Measurements from ENCODE around the gene PTPRU. TPM values are rescaled to one million over a fixed set of nuclear protein-coding genes. Genes with fewer than 3 reads are reported as not detected.

The PTPRU gene
- total RNA-seq, 1 donor from 2014 or later, result 3.5 TPM

GRCh38 chr1:29258976-29259801 is 22.9 kb downstream of the PTPRU start:
- DNase-seq (ENCODE audit: extremely low spot score, unreplicated experiment), result no peak
- H3K27ac Mint-ChIP-seq (ENCODE audit: unreplicated experiment), result no peak overlapping the region
- no peak for TF ChIP-seq CTCF (IDR thresholded peaks at IDR 0.05)
- no peaks in the 10 kb centered on the region for H3K9me3 Mint-ChIP-seq (ENCODE audit: unreplicated experiment)
- peaks cover 3% of the 10 kb centered on the region for H3K36me3 Mint-ChIP-seq (ENCODE audit: unreplicated experiment)
- peak overlapping the region; percentile 55 for H3K4me3 Mint-ChIP-seq (ENCODE audit: unreplicated experiment)
- peaks cover 4% of the 10 kb centered on the region for H3K27me3 Mint-ChIP-seq (ENCODE audit: unreplicated experiment)
- peaks cover 23% of the 10 kb centered on the region for H3K4me1 Mint-ChIP-seq (ENCODE audit: unreplicated experiment)

GRCh38 chr1:29259802-29260441 is 23.6 kb downstream of the PTPRU start:
- H3K27ac Mint-ChIP-seq (ENCODE audit: unreplicated experiment), result no peak overlapping the region

GRCh38 chr1:29260531-29260930 is 24.2 kb downstream of the PTPRU start:
- no peak for DNase-seq (ENCODE audit: extremely low spot score, unreplicated experiment)
- H3K9me3 Mint-ChIP-seq (ENCODE audit: unreplicated experiment), result no peaks in the 10 kb centered on the region
- peaks cover 4% of the 10 kb centered on the region for H3K27me3 Mint-ChIP-seq (ENCODE audit: unreplicated experiment)
- no peak overlapping the region for H3K27ac Mint-ChIP-seq (ENCODE audit: unreplicated experiment)
- TF ChIP-seq CTCF (IDR thresholded peaks at IDR 0.05), result no peak
- peaks cover 26% of the 10 kb centered on the region for H3K4me1 Mint-ChIP-seq (ENCODE audit: unreplicated experiment)
- H3K36me3 Mint-ChIP-seq (ENCODE audit: unreplicated experiment), result peaks cover 3% of the 10 kb centered on the region
- H3K4me3 Mint-ChIP-seq (ENCODE audit: unreplicated experiment), result no peak overlapping the region

More at GRCh38 chr1:29259802-29260441, 23.6 kb downstream of the PTPRU start:
- Mint-ChIP-seq H3K9me3 (ENCODE audit: unreplicated experiment) (no peaks in the 10 kb centered on the region), H3K36me3 (ENCODE audit: unreplicated experiment) (peaks cover 3% of the 10 kb centered on the region), H3K4me1 (ENCODE audit: unreplicated experiment) (peaks cover 25% of the 10 kb centered on the region), H3K27me3 (ENCODE audit: unreplicated experiment) (peaks cover 4% of the 10 kb centered on the region), H3K4me3 (ENCODE audit: unreplicated experiment) (peak overlapping the region; percentile 56)
- no peak for DNase-seq (ENCODE audit: extremely low spot score, unreplicated experiment)
- TF ChIP-seq CTCF (IDR thresholded peaks at IDR 0.05), result no peak

GRCh38 chr1:29264773-29265389 is 28.6 kb downstream of the PTPRU start:
- Mint-ChIP-seq H3K4me3 (ENCODE audit: unreplicated experiment) (no peak overlapping the region), H3K4me1 (ENCODE audit: unreplicated experiment) (peaks cover 9% of the 10 kb centered on the region), H3K27ac (ENCODE audit: unreplicated experiment) (no peak overlapping the region), H3K9me3 (ENCODE audit: unreplicated experiment) (no peaks in the 10 kb centered on the region), H3K27me3 (ENCODE audit: unreplicated experiment) (peaks cover 16% of the 10 kb centered on the region), H3K36me3 (ENCODE audit: unreplicated experiment) (peaks cover 4% of the 10 kb centered on the region)
- no peak for TF ChIP-seq CTCF (IDR thresholded peaks at IDR 0.05)
- DNase-seq (ENCODE audit: extremely low spot score, unreplicated experiment), result no peak

GRCh38 chr1:29266912-29267311 is 30.6 kb downstream of the PTPRU start:
- no peak for TF ChIP-seq CTCF (IDR thresholded peaks at IDR 0.05)
- no peak overlapping the region for H3K27ac Mint-ChIP-seq (ENCODE audit: unreplicated experiment)
- H3K4me3 Mint-ChIP-seq (ENCODE audit: unreplicated experiment), result no peak overlapping the region

More at GRCh38 chr1:29266912-29267311, 30.6 kb downstream of the PTPRU start:
- peaks cover 20% of the 10 kb centered on the region for H3K4me1 Mint-ChIP-seq (ENCODE audit: unreplicated experiment)
- DNase-seq (ENCODE audit: extremely low spot score, unreplicated experiment), result no peak
- H3K9me3 Mint-ChIP-seq (ENCODE audit: unreplicated experiment), result no peaks in the 10 kb centered on the region
- peaks cover 16% of the 10 kb centered on the region for H3K27me3 Mint-ChIP-seq (ENCODE audit: unreplicated experiment)
- H3K36me3 Mint-ChIP-seq (ENCODE audit: unreplicated experiment), result peaks cover 4% of the 10 kb centered on the region

Measured in osteocyte (in vitro differentiated cells).